Stimulated activated CD4-positive, alpha-beta T cell treated with anti-CD3 and anti-CD28 coated beads, TNF-alpha, amount 100 ng/mL, for 4 hours (primary cell): Measurements from ENCODE around the gene NGRN.

Experiments
- DNase-seq, 3 experiments: peaks; one replicate each; pipeline ENCODE4 v3.0.0-alpha.2; 2020; ENCODE audit warnings: low read depth in 3 of 3

The NGRN gene, protein sequence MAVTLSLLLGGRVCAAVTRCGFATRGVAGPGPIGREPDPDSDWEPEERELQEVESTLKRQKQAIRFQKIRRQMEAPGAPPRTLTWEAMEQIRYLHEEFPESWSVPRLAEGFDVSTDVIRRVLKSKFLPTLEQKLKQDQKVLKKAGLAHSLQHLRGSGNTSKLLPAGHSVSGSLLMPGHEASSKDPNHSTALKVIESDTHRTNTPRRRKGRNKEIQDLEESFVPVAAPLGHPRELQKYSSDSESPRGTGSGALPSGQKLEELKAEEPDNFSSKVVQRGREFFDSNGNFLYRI

DNA sequence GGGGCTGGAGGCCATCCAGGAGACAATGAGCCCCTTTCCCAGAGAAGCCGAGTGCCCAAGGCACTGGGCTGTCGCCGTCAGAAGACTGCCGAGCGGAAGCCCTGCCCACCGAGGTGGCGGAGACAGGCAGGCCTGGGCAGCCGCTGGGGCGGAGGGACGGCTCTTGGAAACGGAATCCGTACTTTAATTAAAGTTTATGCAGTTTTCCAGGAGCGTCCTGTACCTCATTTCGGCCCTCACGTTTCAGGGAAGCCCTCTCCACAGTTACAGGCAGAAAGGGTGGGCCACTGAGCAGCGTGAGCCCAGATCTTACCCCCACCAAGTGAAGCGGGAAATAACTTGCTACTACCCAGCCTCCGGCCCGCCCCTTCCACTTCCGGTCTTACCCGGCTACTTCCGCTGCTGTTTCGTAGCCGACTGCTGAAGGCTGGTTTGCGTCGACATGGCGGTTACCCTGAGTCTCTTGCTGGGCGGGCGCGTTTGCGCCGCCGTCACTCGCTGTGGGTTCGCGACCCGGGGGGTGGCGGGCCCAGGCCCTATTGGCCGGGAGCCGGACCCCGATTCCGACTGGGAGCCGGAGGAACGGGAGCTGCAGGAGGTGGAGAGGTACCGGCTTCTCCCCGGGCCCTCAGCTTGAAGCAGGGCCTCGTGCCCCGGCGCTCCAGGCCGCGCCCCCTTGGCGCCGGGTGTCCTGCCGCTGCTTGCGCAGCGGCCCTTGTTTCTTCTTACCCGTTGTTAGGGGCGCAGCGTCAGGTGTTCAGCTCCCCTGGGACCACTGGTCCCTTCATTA lies at the start of gene NGRN:
Gene NGRN (plus strand): TSS at position 402 of the 790 bp plus-strand sequence. CDS start 41 bp downstream, at position 443.
- peak; percentile 80 to 82 (median 81) for DNase-seq

DNA sequence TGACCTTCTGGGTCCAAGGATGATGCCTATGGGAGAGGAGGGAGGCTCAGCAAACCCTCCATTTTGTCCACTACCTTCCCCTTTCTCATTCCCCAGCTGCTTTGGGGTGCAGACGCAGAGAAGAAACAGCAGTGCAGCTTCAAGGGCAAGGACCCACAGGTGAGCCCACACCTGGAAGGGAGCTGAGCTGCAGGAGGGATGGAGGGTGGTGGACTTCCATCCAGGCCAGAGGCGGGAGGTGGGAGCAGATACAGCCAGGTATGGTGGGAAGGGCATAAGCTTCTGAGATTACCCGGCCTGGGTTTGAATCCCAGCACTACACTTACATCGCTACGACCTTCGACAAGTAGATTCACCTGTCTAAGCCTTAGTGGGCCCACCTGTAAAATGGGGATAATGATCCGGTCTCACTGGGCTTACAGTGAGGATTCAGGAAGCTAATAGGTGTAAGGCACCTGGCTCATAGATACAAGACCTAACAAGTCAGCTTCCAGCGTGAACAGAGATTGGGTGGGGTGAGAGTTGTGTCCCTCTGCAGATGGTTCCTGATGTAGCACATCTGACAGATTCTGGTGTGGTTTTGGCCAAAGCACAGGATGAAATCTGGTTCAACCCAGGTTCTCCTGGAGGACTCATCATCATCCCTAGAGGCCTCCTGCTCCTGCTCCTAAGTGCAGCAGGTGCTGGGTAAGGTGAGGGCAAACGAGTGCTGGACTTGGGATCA lies 47.6 kb upstream of the NGRN start:
- DNase-seq: no peak

DNA sequence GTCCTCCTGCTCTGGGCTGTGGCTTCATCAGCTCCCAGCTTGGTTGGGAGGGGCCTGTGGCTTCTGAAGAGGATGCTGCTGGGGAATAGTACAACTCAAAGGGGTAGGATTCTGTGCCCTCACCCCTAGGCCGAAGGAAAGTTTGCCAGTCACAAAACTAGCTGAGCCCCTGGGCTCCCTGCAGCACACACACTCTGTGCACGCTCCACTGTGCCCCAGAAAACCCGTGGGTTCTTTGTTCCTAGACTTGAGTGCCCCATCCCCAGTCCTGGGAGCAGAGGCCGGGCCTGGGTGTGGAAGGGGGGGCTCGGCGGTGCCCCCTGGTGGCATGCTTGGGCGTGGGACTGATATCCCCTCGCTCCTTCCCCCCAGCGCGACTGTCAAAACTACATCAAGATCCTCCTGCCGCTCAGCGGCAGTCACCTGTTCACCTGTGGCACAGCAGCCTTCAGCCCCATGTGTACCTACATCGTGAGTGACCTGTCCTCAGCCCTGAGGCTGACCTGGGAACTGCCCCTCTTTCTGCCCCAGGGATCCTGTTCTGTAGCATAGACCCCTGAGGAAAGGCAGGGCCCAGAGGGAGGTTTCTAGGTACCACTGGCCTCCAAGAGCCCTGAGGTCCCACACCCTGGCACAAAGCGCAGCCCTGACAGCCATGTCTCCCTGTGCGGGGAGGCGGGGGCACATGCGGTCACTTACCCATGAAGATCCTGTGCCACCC lies 45.9 kb upstream of the NGRN start:
- DNase-seq: peak in 1 of 3 experiments; percentile 30

DNA sequence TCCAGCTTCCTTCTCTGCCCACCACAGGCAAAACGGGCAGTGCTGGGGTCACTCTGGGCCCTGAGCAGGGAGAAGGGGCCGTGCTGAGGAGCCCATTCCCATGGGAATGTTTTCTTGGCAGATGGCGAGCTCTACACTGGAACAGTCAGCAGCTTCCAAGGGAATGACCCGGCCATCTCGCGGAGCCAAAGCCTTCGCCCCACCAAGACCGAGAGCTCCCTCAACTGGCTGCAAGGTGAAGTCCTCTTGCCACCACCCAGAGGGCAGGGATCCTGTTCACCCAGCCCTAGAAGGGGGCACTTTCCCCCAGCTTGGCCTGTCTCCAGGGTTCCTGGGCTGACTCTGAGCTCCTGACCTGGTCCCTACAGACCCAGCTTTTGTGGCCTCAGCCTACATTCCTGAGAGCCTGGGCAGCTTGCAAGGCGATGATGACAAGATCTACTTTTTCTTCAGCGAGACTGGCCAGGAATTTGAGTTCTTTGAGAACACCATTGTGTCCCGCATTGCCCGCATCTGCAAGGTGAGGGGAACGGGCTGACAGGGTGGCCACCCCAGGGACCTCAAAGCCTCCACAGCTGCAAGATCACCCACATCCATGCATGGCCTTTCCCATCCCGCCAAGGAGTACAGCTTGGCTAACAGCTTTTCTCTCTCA lies 44.1 kb upstream of the NGRN start:
- no peak for DNase-seq

DNA sequence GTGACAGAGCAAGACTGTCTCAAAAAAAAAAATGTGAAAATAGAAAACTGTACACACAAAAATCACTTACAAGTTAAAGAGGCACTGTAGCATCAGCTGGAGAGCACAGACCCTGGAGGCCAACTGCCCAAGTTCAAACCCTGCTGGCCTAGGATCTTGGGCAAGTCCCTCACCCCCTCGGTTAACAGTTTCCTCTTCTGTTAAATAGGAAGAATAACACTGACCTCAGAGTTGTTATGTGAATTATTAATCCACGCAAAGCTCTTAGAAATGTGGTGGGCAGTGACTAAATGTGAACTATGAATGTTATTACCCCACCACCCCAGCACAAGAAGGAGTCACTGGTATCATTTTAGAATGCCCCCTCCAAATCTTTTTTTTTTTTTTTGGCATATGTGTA lies 42.9 kb upstream of the NGRN start:
- DNase-seq: no peak

DNA sequence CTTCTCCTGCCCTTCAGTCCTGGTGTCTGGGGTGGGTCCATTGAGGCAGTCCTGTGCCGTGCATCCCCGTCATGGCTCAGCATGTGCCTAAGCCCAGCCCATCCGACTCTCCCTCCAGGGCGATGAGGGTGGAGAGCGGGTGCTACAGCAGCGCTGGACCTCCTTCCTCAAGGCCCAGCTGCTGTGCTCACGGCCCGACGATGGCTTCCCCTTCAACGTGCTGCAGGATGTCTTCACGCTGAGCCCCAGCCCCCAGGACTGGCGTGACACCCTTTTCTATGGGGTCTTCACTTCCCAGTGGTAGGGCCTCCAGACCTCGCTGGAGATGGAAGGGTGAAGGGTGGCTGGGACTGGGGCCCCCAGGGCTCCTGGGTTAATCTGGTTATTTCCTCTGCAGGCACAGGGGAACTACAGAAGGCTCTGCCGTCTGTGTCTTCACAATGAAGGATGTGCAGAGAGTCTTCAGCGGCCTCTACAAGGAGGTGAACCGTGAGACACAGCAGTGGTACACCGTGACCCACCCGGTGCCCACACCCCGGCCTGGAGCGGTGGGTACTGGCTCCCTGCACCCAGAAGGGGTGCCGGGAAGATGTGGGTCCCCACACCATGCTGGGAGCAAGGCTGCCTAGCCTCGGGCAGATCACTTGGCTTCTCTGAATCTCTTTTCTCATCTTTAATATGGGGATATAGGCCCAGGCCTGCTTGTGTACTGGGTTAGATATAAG lies 41.9 kb upstream of the NGRN start:
- no peak for DNase-seq

DNA sequence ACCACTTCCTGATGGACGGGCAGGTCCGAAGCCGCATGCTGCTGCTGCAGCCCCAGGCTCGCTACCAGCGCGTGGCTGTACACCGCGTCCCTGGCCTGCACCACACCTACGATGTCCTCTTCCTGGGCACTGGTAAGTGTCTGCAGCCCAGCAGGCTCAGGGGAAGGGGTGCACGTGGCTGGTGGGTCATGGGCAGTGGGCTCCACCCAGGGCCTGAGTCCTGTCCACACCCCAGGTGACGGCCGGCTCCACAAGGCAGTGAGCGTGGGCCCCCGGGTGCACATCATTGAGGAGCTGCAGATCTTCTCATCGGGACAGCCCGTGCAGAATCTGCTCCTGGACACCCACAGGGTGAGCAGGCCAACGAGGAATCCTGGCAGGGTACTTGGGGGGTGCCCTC lies 40.4 kb upstream of the NGRN start:
- DNase-seq: no peak

DNA sequence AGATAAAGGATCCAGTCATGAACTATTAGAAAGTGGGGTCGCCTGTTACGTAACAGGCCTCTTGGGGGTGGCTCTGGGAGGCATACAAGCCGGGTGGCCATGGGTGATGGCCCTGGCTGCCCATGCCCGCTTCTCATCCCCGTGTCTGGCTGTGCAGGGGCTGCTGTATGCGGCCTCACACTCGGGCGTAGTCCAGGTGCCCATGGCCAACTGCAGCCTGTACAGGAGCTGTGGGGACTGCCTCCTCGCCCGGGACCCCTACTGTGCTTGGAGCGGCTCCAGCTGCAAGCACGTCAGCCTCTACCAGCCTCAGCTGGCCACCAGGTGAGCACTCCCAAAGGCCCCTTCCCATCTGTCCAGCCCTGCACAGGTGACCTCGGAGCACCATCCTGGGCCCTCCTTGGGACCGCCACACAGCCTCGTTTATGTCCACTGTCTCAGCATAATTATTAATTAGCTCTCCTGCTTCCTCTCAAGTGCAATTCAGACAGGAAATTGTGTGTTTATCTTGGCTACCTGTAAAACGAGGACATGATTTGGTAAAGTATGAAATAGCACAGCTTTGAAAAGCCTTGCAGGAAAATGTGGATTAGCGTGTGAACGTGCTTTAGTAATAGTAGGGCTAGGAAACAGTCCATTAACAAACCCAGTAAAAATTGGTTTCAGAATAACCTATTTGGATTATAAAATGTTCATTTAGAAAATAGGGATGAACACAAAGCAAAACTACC lies 39.8 kb upstream of the NGRN start:
- DNase-seq: no peak

DNA sequence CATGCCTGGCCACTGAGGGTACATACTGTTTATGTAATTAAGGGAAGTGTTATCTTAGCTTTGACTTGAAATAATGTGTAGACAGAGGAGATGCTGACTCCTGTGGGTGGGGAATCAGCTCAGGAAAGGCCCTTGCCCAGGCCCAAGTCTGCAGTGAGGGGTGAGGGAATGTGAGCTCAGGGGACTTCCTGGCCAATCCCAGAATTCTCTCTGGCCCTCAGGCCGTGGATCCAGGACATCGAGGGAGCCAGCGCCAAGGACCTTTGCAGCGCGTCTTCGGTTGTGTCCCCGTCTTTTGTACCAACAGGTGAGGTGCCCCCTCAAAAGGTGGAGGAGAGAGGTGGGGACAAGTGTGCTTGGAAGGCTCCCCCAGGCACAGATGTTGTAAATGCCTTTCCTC lies 38.1 kb upstream of the NGRN start:
- no peak for DNase-seq

DNA sequence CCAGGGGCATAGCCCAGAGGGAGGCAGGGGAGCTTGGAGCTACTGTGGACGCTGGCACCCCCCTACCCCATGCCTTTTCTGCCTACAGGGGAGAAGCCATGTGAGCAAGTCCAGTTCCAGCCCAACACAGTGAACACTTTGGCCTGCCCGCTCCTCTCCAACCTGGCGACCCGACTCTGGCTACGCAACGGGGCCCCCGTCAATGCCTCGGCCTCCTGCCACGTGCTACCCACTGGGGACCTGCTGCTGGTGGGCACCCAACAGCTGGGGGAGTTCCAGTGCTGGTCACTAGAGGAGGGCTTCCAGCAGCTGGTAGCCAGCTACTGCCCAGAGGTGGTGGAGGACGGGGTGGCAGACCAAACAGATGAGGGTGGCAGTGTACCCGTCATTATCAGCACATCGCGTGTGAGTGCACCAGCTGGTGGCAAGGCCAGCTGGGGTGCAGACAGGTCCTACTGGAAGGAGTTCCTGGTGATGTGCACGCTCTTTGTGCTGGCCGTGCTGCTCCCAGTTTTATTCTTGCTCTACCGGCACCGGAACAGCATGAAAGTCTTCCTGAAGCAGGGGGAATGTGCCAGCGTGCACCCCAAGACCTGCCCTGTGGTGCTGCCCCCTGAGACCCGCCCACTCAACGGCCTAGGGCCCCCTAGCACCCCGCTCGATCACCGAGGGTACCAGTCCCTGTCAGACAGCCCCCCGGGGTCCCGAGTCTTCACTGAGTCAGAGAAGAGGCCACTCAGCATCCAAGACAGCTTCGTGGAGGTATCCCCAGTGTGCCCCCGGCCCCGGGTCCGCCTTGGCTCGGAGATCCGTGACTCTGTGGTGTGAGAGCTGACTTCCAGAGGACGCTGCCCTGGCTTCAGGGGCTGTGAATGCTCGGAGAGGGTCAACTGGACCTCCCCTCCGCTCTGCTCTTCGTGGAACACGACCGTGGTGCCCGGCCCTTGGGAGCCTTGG lies 37.4 kb upstream of the NGRN start:
- DNase-seq: no peak

DNA sequence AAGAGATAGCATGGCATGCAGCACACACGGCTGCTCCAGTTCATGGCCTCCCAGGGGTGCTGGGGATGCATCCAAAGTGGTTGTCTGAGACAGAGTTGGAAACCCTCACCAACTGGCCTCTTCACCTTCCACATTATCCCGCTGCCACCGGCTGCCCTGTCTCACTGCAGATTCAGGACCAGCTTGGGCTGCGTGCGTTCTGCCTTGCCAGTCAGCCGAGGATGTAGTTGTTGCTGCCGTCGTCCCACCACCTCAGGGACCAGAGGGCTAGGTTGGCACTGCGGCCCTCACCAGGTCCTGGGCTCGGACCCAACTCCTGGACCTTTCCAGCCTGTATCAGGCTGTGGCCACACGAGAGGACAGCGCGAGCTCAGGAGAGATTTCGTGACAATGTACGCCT lies 36.5 kb upstream of the NGRN start:
- no peak for DNase-seq

DNA sequence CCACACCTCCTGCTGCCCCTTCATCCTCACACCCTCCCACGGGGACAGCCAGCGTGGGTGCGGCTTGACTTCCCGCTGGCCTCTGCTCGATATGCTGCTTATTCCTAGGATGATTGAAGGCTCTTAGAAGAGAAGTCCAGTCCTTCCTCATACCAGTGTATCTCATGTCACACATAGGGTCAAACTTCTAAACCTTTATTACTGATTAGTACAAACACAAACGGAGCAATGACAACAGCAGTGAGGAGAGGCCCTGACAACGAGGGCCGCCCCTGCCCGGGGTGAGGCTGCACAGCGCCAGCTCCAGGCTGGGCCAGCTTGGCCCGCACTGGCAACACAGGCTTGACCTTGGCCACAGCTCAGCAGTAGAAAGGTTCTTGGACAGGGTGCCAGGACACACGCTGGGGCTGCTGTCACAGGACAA lies 35.4 kb upstream of the NGRN start:
- no peak for DNase-seq

DNA sequence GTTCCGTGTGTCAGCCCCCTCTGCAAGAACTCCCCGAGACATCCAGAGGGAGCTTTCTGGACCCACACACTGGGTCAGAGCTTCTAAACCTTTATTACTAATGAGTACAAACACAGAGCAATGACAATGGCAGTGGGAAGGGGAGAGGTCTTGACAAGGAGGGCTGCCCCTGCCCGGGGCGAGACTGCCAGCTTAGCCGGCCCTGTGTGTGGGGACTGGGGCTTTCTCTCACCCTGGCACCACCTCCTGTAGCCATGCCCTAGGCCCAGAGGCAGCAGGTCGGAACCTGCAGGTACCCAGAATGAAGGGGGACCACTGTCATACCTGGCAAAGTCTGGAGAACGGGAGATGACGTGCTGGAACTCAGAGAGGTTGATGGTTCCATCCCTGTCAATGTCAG lies 34.9 kb upstream of the NGRN start:
- DNase-seq: no peak

DNA sequence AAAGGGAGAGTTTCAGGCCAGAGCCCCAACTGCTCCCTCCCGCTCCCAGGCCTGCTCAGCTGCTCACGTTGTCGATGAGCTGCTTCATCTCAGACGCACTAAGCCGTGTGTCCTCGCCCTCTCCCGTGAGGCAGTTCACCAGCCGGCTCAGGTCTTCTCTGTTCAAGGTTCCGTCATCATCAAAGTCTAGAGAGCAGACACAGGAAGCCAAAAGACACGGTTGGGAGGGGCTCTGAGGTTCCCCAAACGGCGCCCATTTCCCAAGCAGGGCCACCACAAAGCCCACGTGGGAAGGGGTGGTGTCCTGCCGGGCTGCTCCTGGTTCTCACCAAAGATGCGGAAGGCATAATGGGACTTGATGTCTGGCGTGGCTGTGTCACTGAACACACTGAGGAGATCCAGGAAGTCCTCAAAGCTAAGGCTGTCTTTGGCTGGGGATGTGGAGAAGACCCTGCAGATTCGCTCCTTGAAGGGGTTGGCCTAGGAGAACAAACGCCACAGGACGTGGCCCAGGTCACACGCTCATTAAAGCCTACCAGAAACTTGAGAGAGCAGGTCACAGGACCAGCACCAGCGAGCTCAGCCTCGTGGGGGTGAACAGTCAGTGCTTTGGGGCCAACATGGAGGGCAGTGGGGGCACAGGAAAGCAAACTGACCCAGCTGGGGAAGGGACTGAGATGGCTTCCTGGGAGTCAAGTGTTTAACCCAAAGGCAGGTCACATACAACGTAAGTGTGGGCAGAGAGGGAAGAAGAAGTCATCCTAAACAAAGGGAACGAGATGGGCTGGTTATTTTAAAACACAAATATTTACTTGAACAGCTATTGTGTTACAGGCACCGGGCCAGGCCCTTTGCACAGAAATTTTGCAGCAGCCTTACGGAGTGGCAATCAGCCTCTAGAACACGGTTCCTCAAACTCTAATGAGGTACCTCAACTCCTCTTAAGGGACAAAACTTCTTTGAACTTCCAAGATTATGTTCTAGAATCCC lies 34.1 kb upstream of the NGRN start:
- DNase-seq: peak; percentile 24 to 69 (median 52)

DNA sequence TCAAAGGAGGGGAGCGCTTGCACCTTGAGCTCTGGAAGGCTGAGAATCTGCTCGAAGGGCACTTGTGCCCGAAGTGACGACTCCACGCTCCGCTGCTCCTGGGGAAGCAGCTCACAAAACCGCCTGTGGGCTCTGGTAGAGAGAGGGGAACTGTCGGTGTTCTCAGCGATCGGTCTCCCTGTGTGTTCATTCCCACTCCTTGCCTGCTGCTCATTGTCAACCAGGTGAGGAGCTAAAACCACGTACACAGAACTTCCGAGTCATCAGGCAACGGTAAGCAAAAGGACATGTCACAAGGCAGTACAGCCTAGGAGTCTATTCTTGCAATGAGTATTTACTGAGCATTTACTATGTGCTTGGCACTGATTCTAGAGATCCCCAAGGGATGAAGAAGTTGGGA lies 33.3 kb upstream of the NGRN start:
- no peak for DNase-seq

DNA sequence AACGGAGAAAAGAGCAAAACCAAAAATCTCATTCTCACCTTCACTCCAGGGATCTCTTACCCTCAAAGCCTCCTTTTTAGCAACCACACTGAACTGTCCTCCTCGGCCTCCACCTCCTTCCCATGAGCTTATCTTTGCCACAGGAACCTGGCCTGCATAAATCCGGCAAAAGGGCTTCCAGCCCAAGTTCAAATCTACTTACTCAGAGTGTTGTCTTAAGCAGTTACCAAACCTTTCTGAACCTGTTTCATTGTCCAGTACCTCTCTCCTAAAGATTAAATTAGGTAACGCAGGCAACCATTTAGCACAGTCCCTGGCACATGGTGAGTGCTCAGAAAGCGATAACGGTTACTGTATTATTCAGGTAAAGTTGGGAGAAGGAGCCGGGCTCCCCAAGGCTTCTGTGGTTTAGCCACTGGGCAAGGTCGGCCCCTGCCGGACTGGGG lies 32.5 kb upstream of the NGRN start:
- no peak for DNase-seq

DNA sequence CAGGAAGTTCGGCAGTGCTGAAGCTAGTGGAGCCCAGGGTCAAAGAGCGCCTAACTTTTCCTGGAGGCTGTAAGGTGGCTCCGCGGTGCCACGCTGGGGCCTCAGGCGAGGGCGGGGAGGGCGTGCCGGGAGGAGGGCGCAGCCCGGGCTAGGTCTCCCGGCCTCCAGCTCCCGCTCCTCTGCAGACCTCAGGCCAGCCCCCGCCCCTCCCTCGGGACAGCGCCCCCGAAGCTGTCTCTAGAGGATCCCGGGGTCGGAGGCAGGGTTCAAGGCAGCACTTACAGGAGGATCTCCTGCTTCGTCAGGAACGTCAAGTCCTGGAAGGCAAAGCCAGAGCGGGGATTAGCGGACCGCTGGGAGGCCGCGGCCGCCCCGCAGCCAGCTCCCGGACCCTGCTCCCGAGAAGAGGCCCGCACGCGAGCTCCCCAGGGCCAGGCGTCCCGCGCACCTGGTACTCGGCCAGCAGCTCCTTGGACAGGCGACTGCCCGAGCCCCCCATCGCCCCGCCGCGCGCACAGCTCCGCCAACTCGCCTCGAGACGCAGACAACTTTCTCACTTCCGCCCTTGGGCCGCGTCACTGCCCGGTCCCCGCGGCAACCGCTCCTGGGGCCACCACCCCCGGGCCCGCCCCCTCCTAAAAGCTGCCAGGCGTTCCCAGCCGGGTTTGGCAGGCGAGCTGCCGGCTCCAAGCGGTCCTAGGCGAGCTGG lies 31.9 kb upstream of the NGRN start, which contains the start of gene CIB1:
Gene CIB1 (minus strand): TSS at position 555 of the 709 bp plus-strand sequence. CDS start 56 bp downstream, at position 499.
- DNase-seq: peak; percentile 48 to 96 (median 94)
